Measurements from ENCODE around the gene CD14.
A peak's percentile ranks its signal among the peaks of the same experiment; 100 is the strongest.
"Not testable (repeated sequence)": the region's sequence is repeated elsewhere in the genome, so short reads cannot be mapped to it uniquely, and the experiment has no call there.

Gene CD14

GRCh38 chr5:140664359-140665119, 31.6 kb upstream of the CD14 start, which contains the start of gene WDR55:
WDR55 (plus strand) TSS chr5:140664904; CDS start chr5:140664913, 9 bp downstream.
- H3K4me1 ChIP-seq (ENCODE audit: control insufficient read depth in 2 of 2, insufficient read depth in 2 of 2, low read length in 2 of 2), result peaks cover 5 to 6% of the 10 kb centered on the region in 2 donors
- H3K9ac ChIP-seq (ENCODE audit: low read depth in 1 of 2, low read length in 2 of 2), result peak within 1 kb of the TSS; percentile 82 to 99
- no peaks in the 10 kb centered on the region for H3K27me3 ChIP-seq (ENCODE audit: control insufficient read depth in 2 of 2, insufficient read depth in 2 of 2, low read length in 2 of 2)
- H3K27ac ChIP-seq (ENCODE audit: low read depth in 2 of 2, low read length in 2 of 2), result peak within 1 kb of the TSS; percentile 97 to 98
- no peaks in the 10 kb centered on the region for H3K9me3 ChIP-seq (ENCODE audit: control insufficient read depth in 2 of 2, low read length in 2 of 2)
- peaks cover 42 to 53% of the 10 kb centered on the region in 2 donors for H3K36me3 ChIP-seq (ENCODE audit: control insufficient read depth in 2 of 2, insufficient read depth in 2 of 2, low read length in 2 of 2)
- peak within 1 kb of the TSS; percentile 91 to 99 for H3K4me3 ChIP-seq (ENCODE audit: low read length in 2 of 2)

GRCh38 chr5:140664030-140664358, 31.0 kb upstream of the CD14 start:
- H3K9ac ChIP-seq (ENCODE audit: low read depth in 1 of 2, low read length in 2 of 2), result peak overlapping the region; percentile 82 to 99
- H3K4me3 ChIP-seq (ENCODE audit: low read length in 2 of 2), result peak overlapping the region; percentile 91 to 99
- H3K27me3 ChIP-seq (ENCODE audit: control insufficient read depth in 2 of 2, insufficient read depth in 2 of 2, low read length in 2 of 2), result no peaks in the 10 kb centered on the region
- H3K4me1 ChIP-seq (ENCODE audit: control insufficient read depth in 2 of 2, insufficient read depth in 2 of 2, low read length in 2 of 2), result peaks cover 5 to 6% of the 10 kb centered on the region in 2 donors
- H3K36me3 ChIP-seq (ENCODE audit: control insufficient read depth in 2 of 2, insufficient read depth in 2 of 2, low read length in 2 of 2), result peaks cover 42 to 53% of the 10 kb centered on the region in 2 donors
- no peaks in the 10 kb centered on the region for H3K9me3 ChIP-seq (ENCODE audit: control insufficient read depth in 2 of 2, low read length in 2 of 2)
- H3K27ac ChIP-seq (ENCODE audit: low read depth in 2 of 2, low read length in 2 of 2), result peak overlapping the region; percentile 97 to 98

- H3K4me3 ChIP-seq (ENCODE audit: low read length in 2 of 2); H3K9ac ChIP-seq (ENCODE audit: low read depth in 1 of 2, low read length in 2 of 2); H3K4me1 ChIP-seq (ENCODE audit: control insufficient read depth in 2 of 2, insufficient read depth in 2 of 2, low read length in 2 of 2): not testable (repeated sequence)
Measured at GRCh38 chr5:140660371-140660770, 27.4 kb upstream of the CD14 start.

GRCh38 chr5:140658870-140659269, 25.9 kb upstream of the CD14 start:
- Histone ChIP-seq H3K4me3 (ENCODE audit: low read length in 2 of 2) (no peak overlapping the region), H3K27me3 (ENCODE audit: control insufficient read depth in 2 of 2, insufficient read depth in 2 of 2, low read length in 2 of 2) (no peaks in the 10 kb centered on the region)

More at GRCh38 chr5:140660371-140660770, 27.4 kb upstream of the CD14 start:
- H3K27ac ChIP-seq (ENCODE audit: low read depth in 2 of 2, low read length in 2 of 2); H3K9me3 ChIP-seq (ENCODE audit: control insufficient read depth in 2 of 2, low read length in 2 of 2); H3K27me3 ChIP-seq (ENCODE audit: control insufficient read depth in 2 of 2, insufficient read depth in 2 of 2, low read length in 2 of 2): not testable (repeated sequence)
- peaks cover 61 to 75% of the 10 kb centered on the region in 2 donors for H3K36me3 ChIP-seq (ENCODE audit: control insufficient read depth in 2 of 2, insufficient read depth in 2 of 2, low read length in 2 of 2)

GRCh38 chr5:140647042-140647419, 14.1 kb upstream of the CD14 start:
- Histone ChIP-seq H3K4me3 (ENCODE audit: low read length in 2 of 2) (peak overlapping the region; percentile 93 to 99), H3K27ac (ENCODE audit: low read depth in 2 of 2, low read length in 2 of 2) (peak overlapping the region; percentile 87 to 90), H3K36me3 (ENCODE audit: control insufficient read depth in 2 of 2, insufficient read depth in 2 of 2, low read length in 2 of 2) (peaks cover 34 to 51% of the 10 kb centered on the region in 2 donors), H3K27me3 (ENCODE audit: control insufficient read depth in 2 of 2, insufficient read depth in 2 of 2, low read length in 2 of 2) (no peaks in the 10 kb centered on the region), H3K9ac (ENCODE audit: low read depth in 1 of 2, low read length in 2 of 2) (peak overlapping the region; percentile 91), H3K4me1 (ENCODE audit: control insufficient read depth in 2 of 2, insufficient read depth in 2 of 2, low read length in 2 of 2) (peaks cover 13% of the 10 kb centered on the region in 2 donors), H3K9me3 (ENCODE audit: control insufficient read depth in 2 of 2, low read length in 2 of 2) (no peaks in the 10 kb centered on the region)

More at GRCh38 chr5:140658870-140659269, 25.9 kb upstream of the CD14 start:
- H3K27ac ChIP-seq (ENCODE audit: low read depth in 2 of 2, low read length in 2 of 2), result no peak overlapping the region
- no peaks in the 10 kb centered on the region for H3K4me1 ChIP-seq (ENCODE audit: control insufficient read depth in 2 of 2, insufficient read depth in 2 of 2, low read length in 2 of 2)
- H3K9me3 ChIP-seq (ENCODE audit: control insufficient read depth in 2 of 2, low read length in 2 of 2), result no peaks in the 10 kb centered on the region
- peaks cover 76 to 90% of the 10 kb centered on the region in 2 donors for H3K36me3 ChIP-seq (ENCODE audit: control insufficient read depth in 2 of 2, insufficient read depth in 2 of 2, low read length in 2 of 2)
- no peak overlapping the region for H3K9ac ChIP-seq (ENCODE audit: low read depth in 1 of 2, low read length in 2 of 2)

- Histone ChIP-seq H3K4me3 (ENCODE audit: low read length in 2 of 2) (no peak overlapping the region), H3K9me3 (ENCODE audit: control insufficient read depth in 2 of 2, low read length in 2 of 2) (no peaks in the 10 kb centered on the region), H3K9ac (ENCODE audit: low read depth in 1 of 2, low read length in 2 of 2) (no peak overlapping the region), H3K4me1 (ENCODE audit: control insufficient read depth in 2 of 2, insufficient read depth in 2 of 2, low read length in 2 of 2) (peaks cover 12% of the 10 kb centered on the region in 2 donors), H3K27me3 (ENCODE audit: control insufficient read depth in 2 of 2, insufficient read depth in 2 of 2, low read length in 2 of 2) (no peaks in the 10 kb centered on the region), H3K36me3 (ENCODE audit: control insufficient read depth in 2 of 2, insufficient read depth in 2 of 2, low read length in 2 of 2) (peaks cover 18 to 36% of the 10 kb centered on the region in 2 donors), H3K27ac (ENCODE audit: low read depth in 2 of 2, low read length in 2 of 2) (no peak overlapping the region)
Measured at GRCh38 chr5:140642718-140643117, 9.7 kb upstream of the CD14 start.

GRCh38 chr5:140641716-140642115, 8.7 kb upstream of the CD14 start:
- Histone ChIP-seq H3K9me3 (ENCODE audit: control insufficient read depth in 2 of 2, low read length in 2 of 2) (no peaks in the 10 kb centered on the region), H3K4me3 (ENCODE audit: low read length in 2 of 2) (no peak overlapping the region), H3K9ac (ENCODE audit: low read depth in 1 of 2, low read length in 2 of 2) (no peak overlapping the region), H3K27ac (ENCODE audit: low read depth in 2 of 2, low read length in 2 of 2) (no peak overlapping the region), H3K4me1 (ENCODE audit: control insufficient read depth in 2 of 2, insufficient read depth in 2 of 2, low read length in 2 of 2) (peaks cover 9 to 11% of the 10 kb centered on the region in 2 donors), H3K36me3 (ENCODE audit: control insufficient read depth in 2 of 2, insufficient read depth in 2 of 2, low read length in 2 of 2) (peaks cover 18 to 36% of the 10 kb centered on the region in 2 donors), H3K27me3 (ENCODE audit: control insufficient read depth in 2 of 2, insufficient read depth in 2 of 2, low read length in 2 of 2) (no peaks in the 10 kb centered on the region)

- Histone ChIP-seq H3K4me1 (ENCODE audit: control insufficient read depth in 2 of 2, insufficient read depth in 2 of 2, low read length in 2 of 2) (peaks cover 3 to 4% of the 10 kb centered on the region in 2 donors), H3K36me3 (ENCODE audit: control insufficient read depth in 2 of 2, insufficient read depth in 2 of 2, low read length in 2 of 2) (peaks cover 16 to 24% of the 10 kb centered on the region in 2 donors), H3K4me3 (ENCODE audit: low read length in 2 of 2) (peak within 1 kb of the TSS; percentile 88 to 93), H3K9me3 (ENCODE audit: control insufficient read depth in 2 of 2, low read length in 2 of 2) (no peaks in the 10 kb centered on the region), H3K27me3 (ENCODE audit: control insufficient read depth in 2 of 2, insufficient read depth in 2 of 2, low read length in 2 of 2) (no peaks in the 10 kb centered on the region), H3K9ac (ENCODE audit: low read depth in 1 of 2, low read length in 2 of 2) (peak within 1 kb of the TSS; percentile 82 to 93), H3K27ac (ENCODE audit: low read depth in 2 of 2, low read length in 2 of 2) (peak within 1 kb of the TSS; percentile 83 to 86)
Measured at GRCh38 chr5:140639148-140639981, 6.4 kb upstream of the CD14 start, which contains the start of gene TMCO6. TMCO6 (plus strand) TSS chr5:140639451; CDS start chr5:140639528, 77 bp downstream.

- H3K27ac ChIP-seq (ENCODE audit: low read depth in 2 of 2, low read length in 2 of 2), result peak overlapping the region; percentile 83 to 84
- peak overlapping the region; percentile 45 to 88 for H3K4me3 ChIP-seq (ENCODE audit: low read length in 2 of 2)
- H3K9ac ChIP-seq (ENCODE audit: low read depth in 1 of 2, low read length in 2 of 2), result peak overlapping the region; percentile 47 to 57
- H3K36me3 ChIP-seq (ENCODE audit: control insufficient read depth in 2 of 2, insufficient read depth in 2 of 2, low read length in 2 of 2), result peaks cover 10 to 19% of the 10 kb centered on the region in 2 donors
- H3K27me3 ChIP-seq (ENCODE audit: control insufficient read depth in 2 of 2, insufficient read depth in 2 of 2, low read length in 2 of 2); H3K9me3 ChIP-seq (ENCODE audit: control insufficient read depth in 2 of 2, low read length in 2 of 2); H3K4me1 ChIP-seq (ENCODE audit: control insufficient read depth in 2 of 2, insufficient read depth in 2 of 2, low read length in 2 of 2): not testable (repeated sequence)
Measured at GRCh38 chr5:140638898-140639147, 5.8 kb upstream of the CD14 start.

All from mucosa of rectum (tissue), 2 donors.